ENCODE measurements around the gene XG. TPM values are rescaled to one million over a fixed set of nuclear protein-coding genes. Genes with fewer than 3 reads are reported as not detected.
"Not testable (repeated sequence)": the region's sequence is repeated elsewhere in the genome, so short reads cannot be mapped to it uniquely, and the experiment has no call there.

XG gene
- total RNA-seq, 1 experiment from 2014 or later = 1.0 TPM

DNA sequence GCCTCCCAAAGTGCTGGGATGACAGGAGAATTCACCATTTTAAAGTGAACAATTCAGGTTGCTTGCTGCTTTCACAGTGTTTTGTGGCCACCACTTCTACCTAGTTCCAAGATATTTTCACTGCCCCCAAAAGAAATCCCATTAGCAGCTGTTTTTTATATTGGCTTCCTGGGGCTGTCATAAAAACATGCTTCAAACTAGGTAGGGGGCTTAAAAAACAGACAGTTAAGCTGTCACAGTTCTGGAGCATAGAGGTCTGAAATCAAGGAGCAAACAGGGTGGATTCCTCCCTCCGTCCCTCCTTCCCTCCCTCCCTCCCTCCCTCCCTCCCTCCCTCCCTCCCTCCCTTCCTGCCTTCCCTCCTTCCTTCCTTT lies 3.0 kb upstream of the XG start (continued):
- TF ChIP-seq, protein P1, sequence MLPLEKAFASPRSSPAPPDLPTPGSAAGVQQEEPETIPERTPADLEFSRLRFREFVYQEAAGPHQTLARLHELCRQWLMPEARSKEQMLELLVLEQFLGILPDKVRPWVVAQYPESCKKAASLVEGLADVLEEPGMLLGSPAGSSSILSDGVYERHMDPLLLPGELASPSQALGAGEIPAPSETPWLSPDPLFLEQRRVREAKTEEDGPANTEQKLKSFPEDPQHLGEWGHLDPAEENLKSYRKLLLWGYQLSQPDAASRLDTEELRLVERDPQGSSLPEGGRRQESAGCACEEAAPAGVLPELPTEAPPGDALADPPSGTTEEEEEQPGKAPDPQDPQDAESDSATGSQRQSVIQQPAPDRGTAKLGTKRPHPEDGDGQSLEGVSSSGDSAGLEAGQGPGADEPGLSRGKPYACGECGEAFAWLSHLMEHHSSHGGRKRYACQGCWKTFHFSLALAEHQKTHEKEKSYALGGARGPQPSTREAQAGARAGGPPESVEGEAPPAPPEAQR (CRISPR knock-in tag; IDR thresholded peaks at IDR 0.05) = no peak
- no peak for TF ChIP-seq OVOL2 (CRISPR knock-in tag; IDR thresholded peaks at IDR 0.05; ENCODE audit: borderline replicate concordance)
- TF ChIP-seq NFE2L1 (CRISPR knock-in tag; IDR thresholded peaks at IDR 0.05) = no peak
- no peak for TF ChIP-seq ZNF671 (CRISPR knock-in tag; IDR thresholded peaks at IDR 0.05)
- TF ChIP-seq ZNF138 (CRISPR knock-in tag; conservative IDR thresholded peaks at IDR 0.05) = no peak
- TF ChIP-seq PRRX2 (CRISPR knock-in tag; IDR thresholded peaks at IDR 0.05) = no peak

DNA sequence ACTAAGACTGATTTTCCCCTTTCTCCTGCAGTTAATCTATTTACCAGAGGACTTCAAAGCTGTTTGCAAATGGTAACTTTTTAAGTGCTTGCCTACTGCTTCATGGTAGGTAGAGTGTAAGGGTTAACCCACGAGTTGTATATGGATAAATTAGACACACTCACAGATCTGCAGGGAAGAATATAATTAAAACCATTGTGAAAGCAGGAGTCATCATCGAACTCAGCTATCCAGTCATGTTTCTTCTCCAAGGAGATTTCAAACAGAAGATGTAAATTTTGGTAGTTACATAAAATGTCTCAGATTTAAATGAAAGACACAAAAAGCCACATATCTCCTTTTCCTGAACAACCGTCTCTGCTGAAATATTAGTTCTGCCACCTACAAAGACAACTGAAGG lies 549 bp upstream of the XG start:
- CTCF ChIA-PET = no interaction called here

DNA sequence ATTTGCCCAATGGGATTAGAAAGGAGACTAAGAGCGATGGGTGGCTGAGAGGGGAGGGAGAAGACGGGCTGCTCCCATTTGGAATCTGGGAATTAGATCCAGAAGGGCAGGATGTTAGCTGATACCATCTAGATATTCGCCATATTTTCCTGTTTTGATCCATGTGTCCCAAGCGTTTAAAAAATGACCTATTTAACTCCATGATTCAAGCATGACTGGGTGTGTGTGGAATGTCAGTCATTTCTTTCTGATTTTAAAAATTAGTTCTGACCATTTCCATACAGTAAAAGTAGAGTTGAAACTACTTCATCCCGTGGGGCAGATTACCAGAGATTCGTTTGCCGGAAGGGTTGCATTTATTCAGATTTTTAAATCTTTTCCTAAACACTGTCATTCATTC lies 601 bp downstream of the XG start:
- Mint-ChIP-seq H3K4me1 (peaks cover 21% of the 10 kb centered on the region), H3K9me3 (peaks cover 13% of the 10 kb centered on the region)
- DNase-seq (ENCODE audit: low spot score); CTCF ChIA-PET; ATAC-seq; POLR2A ChIA-PET; H3K36me3 Mint-ChIP-seq; H3K27me3 Mint-ChIP-seq (ENCODE audit: low read depth); H3K4me3 Mint-ChIP-seq; H3K27ac Mint-ChIP-seq: not testable (repeated sequence)

More for the DNA sequence above, 549 bp upstream of the XG start:
- DNase-seq (ENCODE audit: low spot score) (no peak), ATAC-seq (no peak)
- H3K36me3 Mint-ChIP-seq = peaks cover 2% of the 10 kb centered on the region; the same call in 1 of the 2 replicates
- H3K27ac Mint-ChIP-seq = no peak overlapping the region; the same call in 1 of the 2 replicates
- POLR2A ChIA-PET = no interaction called here
- TF ChIP-seq, protein P2, sequence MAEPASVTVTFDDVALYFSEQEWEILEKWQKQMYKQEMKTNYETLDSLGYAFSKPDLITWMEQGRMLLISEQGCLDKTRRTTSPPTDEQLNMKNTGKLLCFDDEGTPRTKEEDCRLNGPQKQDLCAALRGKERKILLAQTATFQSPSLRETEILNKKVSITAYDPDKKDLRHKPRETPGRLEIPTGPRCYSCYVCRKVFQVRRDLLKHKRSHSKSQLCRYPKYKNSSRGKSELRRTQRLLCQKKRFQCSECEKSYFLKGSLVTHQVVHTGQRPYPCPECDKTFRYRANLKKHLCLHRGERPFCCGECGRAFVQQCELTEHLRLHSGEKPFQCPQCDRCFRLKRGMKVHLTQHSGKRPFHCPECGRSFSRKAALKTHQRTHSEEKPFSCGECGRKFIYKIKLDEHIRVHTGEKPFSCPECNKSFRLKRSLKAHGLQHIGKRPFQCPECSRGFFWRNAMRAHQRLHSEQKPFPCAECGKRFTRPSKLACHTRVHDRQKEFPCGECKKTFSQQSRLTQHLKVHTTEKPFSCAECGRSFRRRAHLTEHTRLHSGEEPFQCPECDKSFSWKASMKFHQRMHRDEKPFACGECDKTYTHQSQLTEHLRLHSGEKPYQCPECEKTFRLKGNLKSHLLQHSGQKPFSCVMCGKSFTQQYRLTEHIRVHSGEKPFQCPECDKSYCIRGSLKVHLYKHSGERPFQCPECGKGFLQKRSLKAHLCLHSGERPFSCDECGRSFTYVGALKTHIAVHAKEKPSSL (CRISPR knock-in tag; conservative IDR thresholded peaks at IDR 0.05) = no peak
- TF ChIP-seq RORB (CRISPR knock-in tag; IDR thresholded peaks at IDR 0.05) (no peak), ESRRA (CRISPR knock-in tag; IDR thresholded peaks at IDR 0.05; ENCODE audit: borderline replicate concordance) (no peak), PRRX2 (CRISPR knock-in tag; IDR thresholded peaks at IDR 0.05) (no peak), CREB1 (CRISPR knock-in tag; IDR thresholded peaks at IDR 0.05) (no peak), ATF1 (CRISPR knock-in tag; IDR thresholded peaks at IDR 0.05) (no peak)
- TF ChIP-seq, protein P3, sequence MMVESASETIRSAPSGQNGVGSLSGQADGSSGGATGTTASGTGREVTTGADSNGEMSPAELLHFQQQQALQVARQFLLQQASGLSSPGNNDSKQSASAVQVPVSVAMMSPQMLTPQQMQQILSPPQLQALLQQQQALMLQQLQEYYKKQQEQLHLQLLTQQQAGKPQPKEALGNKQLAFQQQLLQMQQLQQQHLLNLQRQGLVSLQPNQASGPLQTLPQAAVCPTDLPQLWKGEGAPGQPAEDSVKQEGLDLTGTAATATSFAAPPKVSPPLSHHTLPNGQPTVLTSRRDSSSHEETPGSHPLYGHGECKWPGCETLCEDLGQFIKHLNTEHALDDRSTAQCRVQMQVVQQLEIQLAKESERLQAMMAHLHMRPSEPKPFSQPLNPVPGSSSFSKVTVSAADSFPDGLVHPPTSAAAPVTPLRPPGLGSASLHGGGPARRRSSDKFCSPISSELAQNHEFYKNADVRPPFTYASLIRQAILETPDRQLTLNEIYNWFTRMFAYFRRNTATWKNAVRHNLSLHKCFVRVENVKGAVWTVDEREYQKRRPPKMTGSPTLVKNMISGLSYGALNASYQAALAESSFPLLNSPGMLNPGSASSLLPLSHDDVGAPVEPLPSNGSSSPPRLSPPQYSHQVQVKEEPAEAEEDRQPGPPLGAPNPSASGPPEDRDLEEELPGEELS (CRISPR knock-in tag; IDR thresholded peaks at IDR 0.05) = no peak
- TF ChIP-seq, protein P4, sequence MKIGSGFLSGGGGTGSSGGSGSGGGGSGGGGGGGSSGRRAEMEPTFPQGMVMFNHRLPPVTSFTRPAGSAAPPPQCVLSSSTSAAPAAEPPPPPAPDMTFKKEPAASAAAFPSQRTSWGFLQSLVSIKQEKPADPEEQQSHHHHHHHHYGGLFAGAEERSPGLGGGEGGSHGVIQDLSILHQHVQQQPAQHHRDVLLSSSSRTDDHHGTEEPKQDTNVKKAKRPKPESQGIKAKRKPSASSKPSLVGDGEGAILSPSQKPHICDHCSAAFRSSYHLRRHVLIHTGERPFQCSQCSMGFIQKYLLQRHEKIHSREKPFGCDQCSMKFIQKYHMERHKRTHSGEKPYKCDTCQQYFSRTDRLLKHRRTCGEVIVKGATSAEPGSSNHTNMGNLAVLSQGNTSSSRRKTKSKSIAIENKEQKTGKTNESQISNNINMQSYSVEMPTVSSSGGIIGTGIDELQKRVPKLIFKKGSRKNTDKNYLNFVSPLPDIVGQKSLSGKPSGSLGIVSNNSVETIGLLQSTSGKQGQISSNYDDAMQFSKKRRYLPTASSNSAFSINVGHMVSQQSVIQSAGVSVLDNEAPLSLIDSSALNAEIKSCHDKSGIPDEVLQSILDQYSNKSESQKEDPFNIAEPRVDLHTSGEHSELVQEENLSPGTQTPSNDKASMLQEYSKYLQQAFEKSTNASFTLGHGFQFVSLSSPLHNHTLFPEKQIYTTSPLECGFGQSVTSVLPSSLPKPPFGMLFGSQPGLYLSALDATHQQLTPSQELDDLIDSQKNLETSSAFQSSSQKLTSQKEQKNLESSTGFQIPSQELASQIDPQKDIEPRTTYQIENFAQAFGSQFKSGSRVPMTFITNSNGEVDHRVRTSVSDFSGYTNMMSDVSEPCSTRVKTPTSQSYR (CRISPR knock-in tag; IDR thresholded peaks at IDR 0.05) = no peak
- TF ChIP-seq, protein P5, sequence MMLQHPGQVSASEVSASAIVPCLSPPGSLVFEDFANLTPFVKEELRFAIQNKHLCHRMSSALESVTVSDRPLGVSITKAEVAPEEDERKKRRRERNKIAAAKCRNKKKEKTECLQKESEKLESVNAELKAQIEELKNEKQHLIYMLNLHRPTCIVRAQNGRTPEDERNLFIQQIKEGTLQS (CRISPR knock-in tag; conservative IDR thresholded peaks at IDR 0.05) = no peak
- TF ChIP-seq, protein P6, sequence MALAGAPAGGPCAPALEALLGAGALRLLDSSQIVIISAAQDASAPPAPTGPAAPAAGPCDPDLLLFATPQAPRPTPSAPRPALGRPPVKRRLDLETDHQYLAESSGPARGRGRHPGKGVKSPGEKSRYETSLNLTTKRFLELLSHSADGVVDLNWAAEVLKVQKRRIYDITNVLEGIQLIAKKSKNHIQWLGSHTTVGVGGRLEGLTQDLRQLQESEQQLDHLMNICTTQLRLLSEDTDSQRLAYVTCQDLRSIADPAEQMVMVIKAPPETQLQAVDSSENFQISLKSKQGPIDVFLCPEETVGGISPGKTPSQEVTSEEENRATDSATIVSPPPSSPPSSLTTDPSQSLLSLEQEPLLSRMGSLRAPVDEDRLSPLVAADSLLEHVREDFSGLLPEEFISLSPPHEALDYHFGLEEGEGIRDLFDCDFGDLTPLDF (CRISPR knock-in tag; IDR thresholded peaks at IDR 0.05) = no peak
- H3K9me3 Mint-ChIP-seq = peaks cover 7% of the 10 kb centered on the region
- no peak overlapping the region for H3K4me3 Mint-ChIP-seq
- no peaks in the 10 kb centered on the region for H3K27me3 Mint-ChIP-seq (ENCODE audit: low read depth)
- H3K4me1 Mint-ChIP-seq = peaks cover 17% of the 10 kb centered on the region

DNA sequence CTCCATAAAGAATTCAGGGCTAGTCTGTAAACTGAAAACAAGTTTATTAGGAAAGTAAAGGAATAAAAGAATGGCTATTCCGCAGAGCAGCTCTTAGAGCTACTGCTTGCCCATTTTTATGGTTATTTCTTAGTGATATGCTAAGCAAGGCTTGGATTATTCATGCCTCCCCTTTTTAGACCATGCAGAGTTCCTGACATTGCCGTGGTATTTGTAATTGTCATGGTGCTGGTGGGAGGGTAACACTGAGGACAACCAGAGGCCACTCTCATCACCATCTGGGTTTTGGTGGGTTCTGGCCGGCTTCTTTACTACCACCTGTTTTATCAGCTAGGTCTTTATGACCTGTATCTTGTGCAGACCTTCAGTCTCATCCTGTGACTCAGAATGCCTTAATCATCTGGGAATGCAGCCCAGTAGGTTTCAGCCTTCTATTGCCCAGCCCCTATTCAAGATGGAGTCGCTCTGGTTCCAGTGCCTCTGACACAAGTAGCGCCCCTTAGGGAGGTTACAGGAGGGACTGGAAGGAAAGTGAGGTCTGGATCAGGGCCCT lies 3.4 kb downstream of the XG start:
- CTCF ChIA-PET, H3K4me3 Mint-ChIP-seq, H3K36me3 Mint-ChIP-seq: not testable (repeated sequence)

More for the DNA sequence above, 3.4 kb downstream of the XG start:
- H3K27me3 Mint-ChIP-seq (ENCODE audit: low read depth); H3K27ac Mint-ChIP-seq; DNase-seq (ENCODE audit: low spot score); H3K9me3 Mint-ChIP-seq; POLR2A ChIA-PET: not testable (repeated sequence)
- H3K4me1 Mint-ChIP-seq = peaks cover 21% of the 10 kb centered on the region
- peak; percentile 49 for ATAC-seq
